Renal cortex interstitium (tissue), 11 donors: Measurements from ENCODE around the gene HMGN1. TPM values are rescaled to one million over a fixed set of nuclear protein-coding genes. Genes with fewer than 3 reads are reported as not detected.
"Not testable (repeated sequence)": the region's sequence is repeated elsewhere in the genome, so short reads cannot be mapped to it uniquely, and the experiment has no call there.

ENCODE experiments used
- DNase-seq, 11 donors: peaks; one replicate each; pipeline ENCODE4 v3.0.0-alpha.2; 2013; ENCODE audit warnings: low read depth in 9 of 11, low spot score in 4 of 11; ENCODE audit errors: extremely low read depth in 1 of 11
- polyA plus RNA-seq, 3 donors: library from polyadenylated mRNA; unstranded; fragments of 120-200 nt; gene quantifications; one replicate each; pipeline ENCODE4 v1.2.1, GENCODE V29; 2013; ENCODE audit not compliant: insufficient read length in 3 of 3

Gene HMGN1
- polyA plus RNA-seq, 3 donors, result 663 to 818 (median 691) TPM

DNA sequence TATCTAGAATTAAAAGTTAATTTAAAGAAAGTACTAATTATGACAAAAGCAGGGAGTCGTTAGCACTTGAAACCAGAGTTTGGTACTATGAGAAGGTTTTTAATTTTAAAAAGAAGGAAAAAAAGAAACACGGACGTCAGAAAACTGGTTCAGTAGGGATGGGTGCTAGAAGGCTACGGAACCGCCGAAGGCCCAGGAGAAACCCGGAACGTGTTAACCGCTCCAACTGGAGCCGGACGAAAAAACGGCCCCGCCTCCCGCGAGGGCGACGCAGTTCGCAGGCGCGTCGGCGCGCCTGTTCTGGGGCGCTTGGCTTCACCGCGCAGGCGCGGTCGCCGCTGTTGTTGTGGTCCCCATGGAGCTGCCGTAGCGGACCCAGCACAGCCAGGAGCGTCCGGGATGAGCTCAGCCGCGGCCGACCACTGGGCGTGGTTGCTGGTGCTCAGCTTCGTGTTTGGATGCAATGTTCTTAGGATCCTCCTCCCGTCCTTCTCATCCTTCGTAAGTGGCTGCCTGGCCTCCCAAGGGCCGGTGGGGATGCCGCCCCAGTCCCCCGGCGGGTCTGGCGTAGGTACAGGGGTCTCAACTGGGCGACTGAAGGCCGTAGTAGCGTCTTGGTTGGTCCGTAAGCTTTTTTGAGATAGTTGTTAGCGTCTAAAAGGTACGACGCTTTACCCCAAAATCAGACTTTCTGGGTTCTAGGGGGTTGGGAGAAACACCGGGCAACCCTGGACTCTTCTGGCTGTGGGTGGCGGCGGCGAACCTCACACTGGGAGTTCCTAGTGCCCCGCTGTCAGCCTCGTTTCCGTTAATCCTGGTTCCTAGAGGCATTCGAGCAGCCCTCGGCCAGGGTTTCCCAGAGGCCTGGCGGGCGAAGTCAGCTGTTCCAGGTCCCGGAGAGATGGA lies 31.4 kb upstream of the HMGN1 start:
- DNase-seq, result peak in 10 of 11 donors; percentile 84 to 92 (median 88)

DNA sequence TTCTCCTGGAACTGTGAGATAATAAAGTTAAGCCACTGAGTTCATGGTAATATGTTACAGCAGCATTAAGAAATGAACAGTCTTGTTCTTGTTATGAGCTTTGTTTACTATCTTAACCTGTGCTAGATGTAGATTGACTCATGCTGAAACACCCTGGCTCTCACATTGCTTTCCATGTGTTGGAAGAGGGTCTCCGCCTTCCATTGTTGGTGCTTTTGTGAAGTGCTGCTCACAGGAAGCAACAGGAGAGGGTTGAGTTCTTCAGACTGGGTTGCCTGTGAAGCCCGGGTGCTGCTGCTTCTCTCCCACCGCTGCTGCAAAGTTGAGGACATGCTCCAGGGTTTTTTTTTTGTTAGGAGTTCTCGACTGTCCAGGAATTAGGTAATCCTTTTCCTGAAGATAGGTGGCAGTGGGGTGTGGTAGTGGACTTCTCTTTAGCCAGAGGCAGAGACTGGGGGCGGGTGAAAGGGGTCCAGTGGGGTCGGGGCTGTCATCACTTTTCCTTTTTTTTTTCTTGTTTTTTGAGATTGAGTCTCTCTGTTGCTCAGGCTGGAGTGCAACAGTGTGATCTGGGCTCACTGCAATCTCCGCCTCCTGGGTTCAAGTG lies 28.7 kb upstream of the HMGN1 start:
- DNase-seq, result no peak

DNA sequence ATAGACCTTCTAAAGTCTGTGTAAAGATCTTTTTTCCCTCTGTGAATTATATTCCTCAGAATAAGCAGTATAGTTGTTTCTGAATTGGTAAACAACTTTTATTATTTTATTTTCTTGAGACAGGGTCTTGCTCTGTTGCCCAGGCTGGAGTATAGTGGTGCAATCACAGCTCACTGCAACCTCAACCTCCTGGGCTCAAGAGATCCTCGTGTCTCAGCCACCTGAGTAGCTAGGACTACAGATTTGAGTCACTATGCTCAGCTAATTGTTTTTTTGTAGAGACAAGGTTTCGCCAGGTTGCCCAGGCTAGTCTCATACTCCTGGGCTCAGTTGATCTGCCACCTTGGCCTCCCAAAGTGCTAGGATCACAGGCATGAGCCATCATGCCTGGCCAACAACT lies 26.6 kb upstream of the HMGN1 start:
- DNase-seq, result no peak

DNA sequence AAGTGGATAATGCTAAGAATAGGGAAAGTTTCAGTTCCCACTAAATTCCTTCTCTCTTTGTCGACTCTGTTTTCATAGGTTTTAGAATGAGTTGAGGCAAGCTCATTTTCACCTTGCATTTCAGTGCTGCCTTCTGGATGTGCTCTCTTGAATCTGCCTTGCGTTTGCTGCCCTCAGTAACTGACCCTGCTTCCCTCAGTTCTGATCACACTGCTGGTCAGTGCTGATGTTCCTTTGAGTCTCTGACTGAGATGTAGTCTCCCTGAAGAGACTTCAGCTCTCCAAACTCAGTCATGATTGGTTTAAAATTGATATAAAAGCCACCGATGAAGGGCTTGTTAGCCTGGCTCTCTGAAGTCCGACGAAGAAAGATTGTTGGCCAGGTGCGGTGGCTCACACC lies 25.2 kb upstream of the HMGN1 start:
- no peak for DNase-seq

DNA sequence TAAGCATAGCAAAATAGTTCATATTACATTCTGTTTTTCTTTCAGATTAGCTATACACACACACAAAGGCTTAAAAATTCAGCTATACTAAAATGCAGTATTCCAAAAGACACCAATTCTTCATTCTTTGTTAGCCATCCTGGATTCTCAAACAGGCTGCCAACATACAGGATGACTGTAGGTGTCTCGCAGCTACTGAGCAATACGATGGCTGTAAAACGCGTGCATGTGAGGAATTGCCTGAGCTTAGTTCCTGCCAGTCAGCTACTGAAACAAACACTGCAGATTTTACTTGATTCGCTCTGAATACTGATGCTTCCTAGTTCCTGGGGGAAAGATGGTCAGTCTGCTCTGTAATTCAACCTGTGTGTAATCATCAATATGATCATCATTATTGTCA lies 24.7 kb upstream of the HMGN1 start:
- DNase-seq, result peak in 2 of 11 donors; percentile 27 to 41

DNA sequence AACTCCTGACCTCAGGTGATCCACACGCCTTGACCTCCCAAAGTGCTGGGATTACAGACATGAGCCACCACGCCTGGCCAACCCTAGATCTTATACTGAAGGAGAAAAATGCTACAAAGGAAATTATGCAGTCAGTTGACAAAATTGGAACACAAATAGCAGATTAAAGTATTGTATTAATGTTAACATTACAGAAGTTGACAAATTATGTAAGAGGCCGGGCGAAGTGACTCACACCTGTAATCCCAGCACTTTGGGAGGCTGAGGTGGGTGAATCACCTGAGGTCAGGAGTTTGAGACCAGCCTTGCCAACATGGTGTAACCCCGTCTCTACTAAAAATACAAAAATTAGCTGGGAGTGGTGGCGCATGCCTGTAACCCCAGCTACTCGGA lies 21.0 kb upstream of the HMGN1 start:
- DNase-seq, result not testable (repeated sequence)

DNA sequence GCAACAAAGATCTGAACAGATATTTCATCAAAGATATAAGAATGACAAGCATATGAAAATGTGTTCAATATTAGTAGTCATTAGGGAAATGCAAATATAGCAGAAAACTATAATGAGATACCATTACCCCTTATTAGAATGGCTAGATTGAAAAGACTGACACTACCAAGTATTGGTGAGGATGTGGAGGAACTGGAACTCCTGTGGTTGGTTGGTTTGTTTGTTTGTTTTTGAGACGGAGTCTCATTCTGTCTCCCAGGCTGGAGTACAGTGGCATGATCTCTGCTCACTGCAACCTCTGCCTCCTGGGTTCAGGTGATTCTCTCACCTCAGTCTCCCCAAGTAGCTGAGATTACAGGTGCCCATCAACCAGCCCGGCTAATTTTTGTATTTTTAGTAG lies 18.9 kb upstream of the HMGN1 start:
- no peak for DNase-seq

DNA sequence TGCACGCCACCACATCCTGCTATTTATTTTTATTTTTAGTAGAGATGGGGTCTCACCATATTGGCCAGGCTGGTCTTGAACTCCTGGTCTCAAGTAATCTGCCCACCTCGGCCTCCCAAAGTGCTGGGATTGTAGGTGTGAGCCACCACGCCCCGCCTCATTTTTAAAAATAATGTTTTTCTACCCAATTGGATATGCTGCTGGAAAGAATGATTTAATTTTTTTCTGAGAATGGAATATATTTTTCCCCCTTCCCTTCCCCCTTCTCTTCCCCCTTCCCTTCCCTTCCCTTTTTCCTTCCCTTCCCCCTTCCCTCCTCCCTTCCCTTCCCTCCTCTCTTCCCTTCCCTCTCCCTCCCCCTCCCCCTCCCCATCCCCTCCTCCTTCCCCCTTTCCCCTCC lies 17.7 kb upstream of the HMGN1 start:
- no peak for DNase-seq

DNA sequence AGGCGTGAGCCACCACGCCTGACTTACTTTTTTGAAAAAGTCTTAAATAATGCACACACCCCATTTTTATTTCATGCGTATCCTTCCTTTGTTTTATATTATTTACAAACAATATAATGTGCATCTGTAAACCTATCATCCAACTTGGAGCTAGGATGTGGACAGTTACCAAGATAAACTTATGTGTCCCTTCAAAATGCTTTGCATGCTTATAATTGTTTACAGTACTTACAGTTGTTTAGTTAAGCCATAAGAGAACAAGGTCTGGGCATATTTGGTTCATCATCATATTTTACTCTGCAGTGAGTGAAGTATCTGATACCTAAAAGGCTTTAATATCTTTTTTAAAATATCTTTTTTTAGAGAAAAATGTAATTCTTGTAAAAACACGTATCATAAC lies 16.1 kb upstream of the HMGN1 start:
- DNase-seq, result no peak

DNA sequence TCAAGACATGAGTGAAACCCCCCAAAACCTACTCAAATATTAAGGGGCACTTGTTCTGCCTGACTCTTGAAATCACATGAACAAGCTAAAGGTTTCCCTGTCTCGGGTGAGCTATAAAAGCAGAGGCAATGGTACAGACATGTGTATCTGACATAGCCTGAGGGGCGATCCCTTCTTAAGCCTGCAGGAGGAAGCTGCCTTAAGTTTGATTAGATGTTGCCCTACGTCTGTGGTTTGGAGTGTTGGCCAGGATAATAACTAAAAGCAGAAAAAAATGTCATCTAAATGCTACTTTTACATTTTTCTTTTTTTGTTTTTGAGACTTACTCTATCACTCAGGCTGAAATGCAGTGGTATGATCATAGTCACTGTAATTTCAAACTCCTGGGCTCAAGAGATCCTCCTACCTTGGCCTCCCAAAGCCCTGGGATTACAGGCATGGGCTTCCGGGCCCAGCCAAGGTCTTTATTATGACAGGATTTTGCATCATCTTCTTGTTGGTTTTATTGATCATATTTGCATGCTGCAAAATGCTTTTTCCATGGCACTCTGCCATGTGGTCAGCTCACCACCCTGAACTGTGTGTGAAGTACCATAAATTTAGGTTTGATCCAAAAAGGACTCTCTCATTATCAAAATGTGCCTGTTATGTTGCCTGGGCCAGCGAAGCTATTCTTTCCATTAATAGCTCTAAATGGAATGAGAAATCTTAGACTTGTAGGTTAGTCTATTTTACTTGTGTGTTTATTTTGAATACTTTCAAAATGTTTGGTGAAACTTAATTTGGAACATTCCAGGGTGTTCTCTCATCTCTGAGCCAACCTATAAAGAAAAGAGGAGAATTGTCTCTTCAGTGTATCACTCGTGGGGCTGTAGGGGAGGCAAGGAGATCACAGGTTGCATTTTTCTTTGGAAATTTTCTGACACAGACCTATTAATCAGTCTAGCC lies 15.0 kb upstream of the HMGN1 start:
- DNase-seq, result no peak

DNA sequence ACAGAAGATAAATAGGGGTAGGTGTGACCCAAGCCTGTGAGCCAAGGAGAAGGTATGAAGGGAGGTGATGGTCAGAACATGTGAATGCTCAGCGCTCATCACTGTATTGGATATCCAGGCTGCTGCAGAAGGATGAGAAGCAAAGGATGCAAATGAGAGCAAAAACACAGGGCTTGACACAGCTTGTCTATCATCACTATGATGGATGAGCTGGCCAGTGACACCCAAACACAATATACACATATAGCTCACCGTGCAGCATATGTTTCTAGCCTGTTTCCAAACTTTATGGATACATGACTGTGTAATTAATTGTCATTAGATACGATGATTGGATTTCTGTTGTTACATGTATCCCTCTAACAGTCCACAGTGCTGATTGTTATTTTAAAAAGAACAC lies 13.8 kb upstream of the HMGN1 start:
- DNase-seq, result no peak

DNA sequence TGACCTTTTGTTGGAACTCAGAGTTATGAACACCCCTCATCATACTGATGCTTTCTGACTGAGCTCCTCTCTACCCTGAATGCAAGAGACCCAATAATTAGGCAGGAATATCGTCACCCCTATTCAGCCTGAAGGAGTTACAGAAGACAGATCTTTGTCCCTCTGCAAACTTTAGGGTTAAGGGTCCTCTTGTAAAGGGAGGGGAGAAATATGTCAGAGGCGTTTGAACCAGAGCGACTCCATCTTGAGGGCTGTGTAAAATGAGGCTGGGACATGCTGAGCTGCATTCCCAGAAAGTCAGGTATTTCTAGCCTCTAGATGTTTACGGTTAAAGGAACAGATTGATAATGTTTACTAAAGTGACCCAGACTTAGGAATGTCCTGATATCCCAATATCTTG lies 10.5 kb upstream of the HMGN1 start:
- DNase-seq, result no peak

DNA sequence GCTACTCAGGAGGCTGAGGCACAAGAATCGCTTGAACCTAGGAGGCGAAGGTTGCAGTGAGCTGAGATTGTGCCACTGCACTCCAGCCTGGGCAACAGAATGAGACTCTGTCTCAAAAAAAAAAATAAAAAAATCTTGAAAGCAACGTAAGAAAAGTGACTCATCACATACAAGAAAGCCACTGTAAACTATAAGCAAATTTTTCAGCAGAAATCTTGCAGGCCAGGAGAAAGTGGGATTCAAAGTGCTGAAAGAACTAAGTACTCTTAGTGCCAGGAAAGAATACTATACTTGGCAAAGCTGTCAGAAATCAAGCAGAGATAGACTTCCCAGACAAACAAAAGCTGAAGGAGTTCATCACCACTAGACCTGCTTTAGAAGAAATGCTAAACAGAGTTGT lies 4.4 kb upstream of the HMGN1 start:
- no peak for DNase-seq

DNA sequence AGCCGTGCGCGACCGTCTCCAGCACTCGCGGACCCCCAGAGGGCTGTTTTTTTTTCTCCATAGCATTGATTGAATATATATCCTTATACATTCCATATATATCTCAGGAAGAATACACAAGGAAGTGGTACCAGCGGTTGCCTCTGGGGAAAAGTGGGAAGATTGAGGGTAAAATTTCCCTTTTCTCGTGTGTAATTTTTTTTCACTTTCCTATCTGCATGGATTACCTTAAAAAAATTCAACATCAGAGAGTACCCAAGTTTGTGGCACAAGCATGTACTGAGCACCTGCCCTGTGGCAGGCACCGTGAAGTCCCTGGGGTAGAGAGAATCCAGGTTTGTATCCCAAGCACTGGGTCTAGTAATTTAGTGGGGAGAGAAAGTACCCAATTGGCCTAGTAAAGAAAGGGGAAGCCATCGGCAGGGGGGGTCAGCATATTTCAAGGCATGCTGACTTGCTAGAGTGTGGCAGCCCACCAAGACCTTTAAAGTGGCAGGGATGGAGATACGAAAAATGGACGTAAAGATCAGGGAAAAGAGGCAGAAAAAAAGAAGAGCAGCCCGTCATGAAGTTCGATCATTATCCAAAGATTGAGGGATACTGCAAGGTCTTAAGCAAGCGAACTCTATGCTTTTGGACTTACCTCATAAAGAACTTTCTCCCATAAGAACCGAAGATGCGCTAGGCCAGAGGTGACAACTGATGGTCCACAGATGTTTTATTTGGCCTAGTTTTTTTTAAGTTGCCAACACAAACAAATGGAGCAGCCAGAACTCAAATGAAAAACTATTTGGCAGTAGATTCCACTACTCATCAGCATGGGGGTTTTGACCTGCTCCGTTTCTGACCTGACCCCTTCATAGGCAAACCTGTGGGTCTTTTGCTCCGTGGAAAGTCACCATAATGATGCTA lies 1.5 kb upstream of the HMGN1 start:
- no peak for DNase-seq

DNA sequence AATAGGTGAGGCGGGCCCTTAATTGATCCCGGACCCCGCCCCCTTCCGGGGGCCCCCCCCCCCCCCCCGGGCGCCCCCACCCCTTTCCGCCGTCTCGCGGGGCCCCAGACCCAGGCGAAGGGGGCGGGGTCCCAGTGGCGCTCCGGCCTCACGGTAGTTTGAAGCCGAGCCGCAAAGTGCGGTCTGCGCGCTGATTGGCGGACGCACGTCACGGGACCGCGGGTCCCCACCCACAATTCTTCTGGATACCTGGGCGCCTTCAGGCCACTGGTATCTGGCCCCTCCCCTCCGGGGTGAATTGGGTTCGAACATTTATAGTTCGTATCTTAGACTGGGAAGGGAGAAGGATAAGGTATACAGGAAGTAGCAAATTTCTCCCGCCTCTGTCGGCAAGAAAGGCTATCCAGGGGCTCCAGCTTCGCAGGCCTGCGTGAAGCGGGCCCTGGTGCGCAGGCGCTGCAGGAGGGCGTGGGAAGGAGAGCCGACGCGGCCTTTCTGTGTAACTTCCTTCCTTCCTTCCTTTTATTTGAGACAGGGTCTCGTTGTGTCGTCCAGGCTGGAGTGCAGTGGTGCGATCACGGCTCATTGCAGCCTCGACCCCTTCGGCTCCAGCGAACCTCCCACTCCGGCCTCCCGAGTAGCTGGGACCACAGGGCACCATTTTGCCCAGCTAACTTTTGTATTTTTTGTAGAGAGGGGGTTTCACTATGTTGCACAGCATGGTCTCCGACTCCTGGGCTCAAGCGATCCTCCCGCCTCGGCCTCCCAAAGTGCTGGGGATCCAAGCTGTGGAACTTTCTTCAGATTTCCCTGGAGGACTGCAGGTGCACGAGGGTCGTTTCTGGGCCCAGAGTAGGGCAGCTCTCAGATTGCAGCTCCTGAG lies 564 bp upstream of the HMGN1 start:
- DNase-seq, result peak; percentile 90 to 97 (median 96)

DNA sequence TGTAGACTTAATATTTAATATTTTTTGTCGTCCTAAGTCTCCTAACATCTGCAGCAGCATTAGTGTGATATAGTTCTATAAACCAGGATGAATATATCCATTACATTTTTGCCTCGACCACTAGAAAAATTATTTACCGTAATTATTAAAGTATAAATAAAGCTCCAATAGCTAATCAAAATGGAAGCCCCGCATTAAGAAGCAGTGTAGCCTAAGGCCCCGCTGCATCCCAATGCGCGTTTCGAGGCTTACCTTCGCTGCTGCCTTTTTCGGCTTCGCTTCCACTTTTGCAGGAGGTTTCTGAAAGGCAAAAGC lies 891 bp downstream of the HMGN1 start:
- DNase-seq, result no peak

DNA sequence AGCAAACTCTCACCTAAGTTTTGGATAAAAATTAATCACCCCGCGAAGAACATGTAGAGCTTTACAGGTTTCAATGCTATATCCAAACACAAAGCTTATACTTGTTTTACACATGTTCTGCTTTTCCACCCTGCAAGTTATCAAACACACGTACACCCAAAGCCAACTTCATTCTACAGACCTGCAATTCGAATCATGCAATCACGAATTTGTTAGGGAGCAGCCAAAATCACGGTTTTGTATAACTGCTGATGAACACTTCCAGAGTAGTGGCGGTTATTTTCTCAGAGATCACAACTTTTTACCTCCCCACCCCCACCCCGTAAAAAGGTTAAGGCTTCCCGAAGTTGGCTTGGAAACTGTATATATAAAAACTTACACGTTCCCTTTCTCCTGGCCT lies 1.4 kb downstream of the HMGN1 start:
- DNase-seq, result no peak
